Dedifferentiated amniotic fluid mesenchymal stem cell (primary cell): ENCODE measurements around the gene UBA52.

Experiments used
- DNase-seq: peaks from one replicate; pipeline ENCODE4 v3.0.0-alpha.2; 2016; ENCODE audit errors: extremely low spot score

UBA52 gene

GRCh38 chr19:18608805-18609716 is 37.4 kb downstream of the UBA52 start:
- DNase-seq, result no peak

- no peak for DNase-seq
These were observed 38.0 kb downstream of the UBA52 start for GRCh38 chr19:18609717-18610051.

GRCh38 chr19:18610245-18610555 is 38.5 kb downstream of the UBA52 start:
- DNase-seq, result no peak

- DNase-seq, result no peak
These were observed 39.1 kb downstream of the UBA52 start for GRCh38 chr19:18610556-18611326.

- DNase-seq, result no peak
These were observed 39.8 kb downstream of the UBA52 start for GRCh38 chr19:18611327-18612050.

- DNase-seq, result no peak
These were observed 40.6 kb downstream of the UBA52 start for GRCh38 chr19:18612051-18612771.

GRCh38 chr19:18612772-18613588 is 41.3 kb downstream of the UBA52 start, which contains the start of gene TMEM59L:
TMEM59L (plus strand) TSS chr19:18612870; CDS start chr19:18612959, 89 bp downstream.
- DNase-seq, result no peak

GRCh38 chr19:18613589-18614234 is 42.1 kb downstream of the UBA52 start:
- no peak for DNase-seq

GRCh38 chr19:18616023-18616422 is 44.4 kb downstream of the UBA52 start:
- no peak for DNase-seq

GRCh38 chr19:18617562-18617961 is 45.9 kb downstream of the UBA52 start:
- DNase-seq, result no peak

GRCh38 chr19:18618236-18618635 is 46.6 kb downstream of the UBA52 start:
- no peak for DNase-seq

- DNase-seq, result no peak
These were observed 48.7 kb downstream of the UBA52 start for GRCh38 chr19:18620311-18620710.

- no peak for DNase-seq
These were observed 49.2 kb downstream of the UBA52 start for GRCh38 chr19:18620902-18621301.

GRCh38 chr19:18626906-18627305 is 55.2 kb downstream of the UBA52 start:
- DNase-seq, result no peak
